GM23338 (cell line): Measurements from ENCODE around the gene MEGF6. TPM values are rescaled to one million over a fixed set of nuclear protein-coding genes. Genes with fewer than 3 reads are reported as not detected.

Experiments
- ATAC-seq: fragments of 200-7000 bp; cut with Tn5 transposase; 3 replicates; pipeline ENCODE4 v1.9.1; 2020
- DNase-seq: peaks from one replicate; pipeline ENCODE4 v3.0.0-alpha.2; 2015; ENCODE audit warnings: low spot score
- H2AFZ ChIP-seq: fragments of 200-600 bp; sonication (generic); 2 replicates; pipeline ENCODE4 v1.8.0; 2016; ENCODE audit warnings: antibody characterized with exemption, mild to moderate bottlenecking, moderate library complexity
- H3F3A ChIP-seq: fragments of 200-600 bp; sonication (generic); replicated peaks from 2 replicates; pipeline ENCODE4 v1.8.0; 2017; ENCODE audit warnings: antibody characterized with exemption, mixed run types, low read depth
- H3K27ac ChIP-seq: fragments of 200-600 bp; sonication (generic); 2 replicates; pipeline ENCODE4 v1.6.1; 2016; ENCODE audit warnings: low read depth
- H3K27me3 ChIP-seq: fragments of 200-600 bp; sonication (generic); 2 replicates; pipeline ENCODE4 v1.8.0; 2016; ENCODE audit warnings: mild to moderate bottlenecking, mixed run types, moderate library complexity; ENCODE audit not compliant: insufficient read depth
- H3K36me3 ChIP-seq: fragments of 200-600 bp; sonication (generic); 2 replicates; pipeline ENCODE4 v1.8.0; 2016; ENCODE audit warnings: mild to moderate bottlenecking; ENCODE audit not compliant: insufficient read depth
- H3K4me1 ChIP-seq: fragments of 200-600 bp; sonication (generic); 2 replicates; pipeline ENCODE4 v1.8.0; 2016; ENCODE audit warnings: mild to moderate bottlenecking, moderate library complexity; ENCODE audit not compliant: insufficient read depth
- H3K4me2 ChIP-seq: fragments of 200-600 bp; sonication (generic); 2 replicates; pipeline ENCODE4 v1.7.1; 2017; ENCODE audit warnings: mixed run types
- H3K4me3 ChIP-seq: fragments of 200-600 bp; sonication (generic); 2 replicates; pipeline ENCODE4 v1.6.1; 2016; ENCODE audit warnings: mixed run types
- H3K79me2 ChIP-seq: fragments of 200-600 bp; sonication (generic); replicated peaks from 2 replicates; pipeline ENCODE4 v1.8.0; 2017; ENCODE audit warnings: mild to moderate bottlenecking; ENCODE audit not compliant: insufficient read depth
- H3K9me2 ChIP-seq: fragments of 200-600 bp; sonication (generic); 2 replicates; pipeline ENCODE4 v1.8.0; 2017; ENCODE audit not compliant: insufficient read depth
- H4K20me1 ChIP-seq: fragments of 200-600 bp; sonication (generic); replicated peaks from 2 replicates; pipeline ENCODE4 v1.8.0; 2017; ENCODE audit warnings: mild to moderate bottlenecking; ENCODE audit not compliant: insufficient read depth
- H3K27ac Mint-ChIP-seq: 2 replicates; pipeline ENCODE4 v1.8.0; 2020; ENCODE audit warnings: inconsistent platforms, mild to moderate bottlenecking, moderate library complexity, mixed read lengths
- H3K27me3 Mint-ChIP-seq: 3 replicates; pipeline ENCODE4 v1.8.0; 2022; ENCODE audit warnings: low read depth, mild to moderate bottlenecking, moderate library complexity, mixed read lengths, inconsistent platforms; ENCODE audit not compliant: insufficient read depth, poor library complexity
- H3K36me3 Mint-ChIP-seq: 3 replicates; pipeline ENCODE4 v1.8.0; 2021; ENCODE audit warnings: low read depth, mild to moderate bottlenecking, inconsistent platforms, moderate library complexity, mixed read lengths
- H3K4me1 Mint-ChIP-seq: 3 replicates; pipeline ENCODE4 v1.8.0; 2020; ENCODE audit warnings: mild to moderate bottlenecking, inconsistent platforms, mixed read lengths
- H3K4me3 Mint-ChIP-seq: 3 replicates; pipeline ENCODE4 v1.8.0; 2021; ENCODE audit warnings: moderate library complexity, mild to moderate bottlenecking, inconsistent platforms, mixed read lengths
- H3K9me3 Mint-ChIP-seq: 3 replicates; pipeline ENCODE4 v1.8.0; 2020; ENCODE audit warnings: moderate library complexity, mild to moderate bottlenecking, inconsistent platforms, mixed read lengths
- ETS1 ChIP-seq: IDR thresholded peaks from 2 replicates; pipeline ENCODE4 v1.6.1; 2016; ENCODE audit warnings: antibody characterized with exemption
- EZH2 ChIP-seq: fragments of 200-600 bp; sonication (generic); IDR thresholded peaks from one replicate; pipeline ENCODE4 v1.8.0; 2017; ENCODE audit warnings: antibody characterized with exemption, mild to moderate bottlenecking, low read depth; ENCODE audit not compliant: unreplicated experiment
- EZH2phosphoT487 ChIP-seq: fragments of 200-600 bp; sonication (generic); IDR thresholded peaks from one replicate; pipeline ENCODE4 v1.8.1; 2018; ENCODE audit warnings: antibody characterized with exemption; ENCODE audit not compliant: unreplicated experiment
- JUNB ChIP-seq: IDR thresholded peaks from one replicate; pipeline ENCODE4 v1.6.1; 2016; ENCODE audit warnings: antibody characterized with exemption; ENCODE audit not compliant: unreplicated experiment
- NANOG ChIP-seq: IDR thresholded peaks from 2 replicates; pipeline ENCODE4 v1.6.1; 2016; ENCODE audit warnings: antibody characterized with exemption, borderline replicate concordance
- POLR2AphosphoS5 ChIP-seq: IDR thresholded peaks from 2 replicates; pipeline ENCODE4 v1.6.1; 2016; ENCODE audit warnings: antibody characterized with exemption, low read depth
- ZNF331 ChIP-seq: fragments of 250-450 bp; sonication (Bioruptor Pico); IDR thresholded peaks from 2 replicates; pipeline ENCODE4 v1.5.0; 2020; ENCODE audit warnings: low read depth, mild to moderate bottlenecking, moderate library complexity
- polyA plus RNA-seq: library from polyadenylated mRNA; unstranded; fragments of >200 nt; fragmentation: Nextera tagmentation; extraction: Ambion mirVana; gene quantifications from 2 replicates; pipeline ENCODE4 v1.2.1, GENCODE V29; 2016
- total RNA-seq: library from RNA; depleted of rRNA; stranded (reverse); fragments of >200 nt; shearing (Covaris generic); gene quantifications from 2 replicates; pipeline ENCODE4 v1.2.3, GENCODE V29; 2014

Gene MEGF6
- total and polyA plus RNA-seq, 2 experiments from 2014 or later = 4.0 to 21.4 TPM

- no peak overlapping the region for H3K4me2 ChIP-seq
- TF ChIP-seq EZH2 = no peak
- TF ChIP-seq JUNB = no peak
- TF ChIP-seq ETS1 = no peak
- TF ChIP-seq EZH2phosphoT487 = no peak
- no peaks in the 10 kb centered on the region for H3K9me2 ChIP-seq
- H3F3A ChIP-seq = no peaks in the 10 kb centered on the region
- peaks cover 7% of the 10 kb centered on the region for H3K27me3 Mint-ChIP-seq
- H3K4me3 Mint-ChIP-seq = no peak overlapping the region
- no peaks in the 10 kb centered on the region for H3K79me2 ChIP-seq
- no peaks in the 10 kb centered on the region for H3K9me3 Mint-ChIP-seq
- ATAC-seq (no peak), DNase-seq (no peak)
- no peaks in the 10 kb centered on the region for H3K4me1 Mint-ChIP-seq
- no peak overlapping the region for H3K27ac ChIP-seq
- no peaks in the 10 kb centered on the region for H3K27me3 ChIP-seq
- H3K36me3 ChIP-seq = no peaks in the 10 kb centered on the region
- H2AFZ ChIP-seq = no peak overlapping the region
- no peaks in the 10 kb centered on the region for H3K36me3 Mint-ChIP-seq
- no peak overlapping the region for H3K27ac Mint-ChIP-seq
- no peaks in the 10 kb centered on the region for H3K4me1 ChIP-seq
- no peaks in the 10 kb centered on the region; the same call in 1 of the 2 replicates for H4K20me1 ChIP-seq
- no peak overlapping the region for H3K4me3 ChIP-seq
Observed at GRCh38 chr1:3501437-3501836, 109.9 kb downstream of the MEGF6 start.

GRCh38 chr1:3500265-3500835 lies 111.0 kb downstream of the MEGF6 start:
- no peak overlapping the region for H3K4me2 ChIP-seq
- H3K4me3 ChIP-seq = no peak overlapping the region
- no peak overlapping the region for H3K27ac Mint-ChIP-seq
- H3K36me3 Mint-ChIP-seq = no peaks in the 10 kb centered on the region
- ATAC-seq (no peak), DNase-seq (no peak)
- H3K4me3 Mint-ChIP-seq = no peak overlapping the region
- H3K27ac ChIP-seq = no peak overlapping the region
- no peaks in the 10 kb centered on the region; the same call in 1 of the 2 replicates for H4K20me1 ChIP-seq
- peaks cover 7% of the 10 kb centered on the region for H3K27me3 Mint-ChIP-seq
- H3F3A ChIP-seq = no peaks in the 10 kb centered on the region
- H3K79me2 ChIP-seq = no peaks in the 10 kb centered on the region
- no peaks in the 10 kb centered on the region for H3K27me3 ChIP-seq
- H2AFZ ChIP-seq = no peak overlapping the region
- H3K36me3 ChIP-seq = no peaks in the 10 kb centered on the region
- no peaks in the 10 kb centered on the region for H3K4me1 ChIP-seq
- TF ChIP-seq NANOG (no peak), POLR2AphosphoS5 (no peak), ETS1 (no peak)
- no peaks in the 10 kb centered on the region for H3K9me3 Mint-ChIP-seq
- H3K9me2 ChIP-seq = no peaks in the 10 kb centered on the region
- no peaks in the 10 kb centered on the region for H3K4me1 Mint-ChIP-seq

GRCh38 chr1:3499611-3500010 lies 111.7 kb downstream of the MEGF6 start:
- H2AFZ ChIP-seq = no peak overlapping the region
- Mint-ChIP-seq H3K4me1 (no peaks in the 10 kb centered on the region), H3K9me3 (no peaks in the 10 kb centered on the region), H3K27ac (no peak overlapping the region), H3K36me3 (no peaks in the 10 kb centered on the region), H3K4me3 (no peak overlapping the region), H3K27me3 (peaks cover 7% of the 10 kb centered on the region)
- no peak overlapping the region for H3K4me2 ChIP-seq
- no peaks in the 10 kb centered on the region for H3K9me2 ChIP-seq
- TF ChIP-seq ZNF331 = no peak
- TF ChIP-seq POLR2AphosphoS5 = no peak
- TF ChIP-seq JUNB = no peak
- H3F3A ChIP-seq = no peaks in the 10 kb centered on the region
- no peaks in the 10 kb centered on the region for H3K36me3 ChIP-seq
- no peaks in the 10 kb centered on the region for H3K4me1 ChIP-seq
- H3K27ac ChIP-seq = no peak overlapping the region
- DNase-seq (no peak), ATAC-seq (no peak)
- H4K20me1 ChIP-seq = no peaks in the 10 kb centered on the region; the same call in 1 of the 2 replicates
- H3K4me3 ChIP-seq = no peak overlapping the region
- no peaks in the 10 kb centered on the region for H3K27me3 ChIP-seq
- H3K79me2 ChIP-seq = no peaks in the 10 kb centered on the region
